ENCODE data around the gene PSMB7.

The PSMB7 gene

DNA sequence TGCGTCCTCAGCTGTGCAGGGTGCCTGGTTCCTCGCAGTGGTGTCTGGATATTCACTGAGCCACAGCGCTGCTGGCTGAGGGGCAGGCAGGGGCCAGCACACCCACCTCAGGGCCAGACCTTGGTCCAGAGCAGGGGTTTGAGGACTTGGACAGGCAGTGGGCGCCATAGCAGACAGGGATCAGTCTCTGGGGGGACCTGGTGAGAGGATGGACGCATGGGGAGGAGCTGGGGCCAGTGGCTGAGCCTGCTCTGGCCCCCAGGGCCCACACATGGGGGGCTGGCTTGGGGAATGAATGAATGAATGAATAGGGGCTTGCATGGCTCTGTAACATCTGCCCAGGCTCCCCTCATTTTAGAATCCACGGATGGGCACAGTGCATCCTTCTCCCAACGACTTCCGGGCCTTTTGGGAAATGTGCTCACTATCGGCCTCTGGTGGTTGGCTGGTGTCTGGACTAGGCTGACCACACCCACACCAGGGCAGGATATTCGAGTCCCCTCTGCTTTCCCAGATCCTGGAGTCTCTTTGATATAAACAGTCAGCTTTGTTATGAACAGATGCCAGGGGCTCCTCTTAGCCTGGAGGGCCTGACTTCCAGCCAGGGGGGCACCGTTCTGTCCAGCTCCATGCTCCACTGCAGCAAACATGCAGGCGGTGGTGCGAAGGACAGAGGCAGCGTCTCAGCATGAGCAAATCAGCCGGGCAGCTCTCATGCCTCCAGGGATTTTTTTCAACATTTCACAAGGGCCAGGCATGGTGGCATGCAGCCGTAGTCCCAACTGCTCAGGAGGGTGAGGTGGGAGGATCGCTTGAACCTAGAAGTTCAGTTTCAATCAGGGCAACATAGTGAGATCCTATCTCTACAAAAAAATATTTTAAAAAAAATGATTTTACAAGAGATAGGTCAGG is 94.9 kb downstream of the PSMB7 start:
- WGBS = 66% methylated on average over 16 of the region's 17 CpGs
- Histone ChIP-seq H3K36me3 (ENCODE audit: insufficient read depth, low read length) (peaks cover 17% of the 10 kb centered on the region), H3K27me3 (ENCODE audit: insufficient read depth, low read length) (no peaks in the 10 kb centered on the region), H3K9me3 (ENCODE audit: insufficient read depth, low read depth, low read length) (no peaks in the 10 kb centered on the region), H3K4me1 (ENCODE audit: insufficient read depth, low read length) (no peaks in the 10 kb centered on the region), H3K4me3 (ENCODE audit: low read length) (no peak overlapping the region), H3K9ac (ENCODE audit: low read depth, low read length) (no peak overlapping the region), H3K27ac (ENCODE audit: low read depth, low read length) (no peak overlapping the region)

DNA sequence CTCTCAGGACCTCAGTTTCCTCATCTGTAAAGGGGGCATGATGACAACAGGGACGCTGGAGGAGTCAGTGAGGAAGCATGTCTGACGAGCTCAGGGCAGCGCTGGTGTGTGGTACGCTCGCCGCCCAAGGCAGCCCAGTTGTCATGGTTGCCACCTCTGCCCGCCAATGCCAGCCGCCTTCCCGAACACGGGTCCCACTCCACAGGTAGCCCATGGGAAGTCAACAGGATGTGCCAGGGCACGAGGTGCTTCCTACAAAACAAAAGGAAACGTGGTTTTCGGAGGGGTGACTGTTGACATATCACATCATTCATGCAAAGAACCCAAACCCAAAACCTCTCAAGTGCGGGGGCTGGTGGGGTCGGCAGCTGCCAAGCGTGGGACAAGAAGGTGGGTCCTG is 99.4 kb downstream of the PSMB7 start:
- no peak overlapping the region for H3K27ac ChIP-seq (ENCODE audit: low read depth, low read length)
- no peak overlapping the region for H3K4me3 ChIP-seq (ENCODE audit: low read length)
- H3K27me3 ChIP-seq (ENCODE audit: insufficient read depth, low read length) = no peaks in the 10 kb centered on the region
- no peaks in the 10 kb centered on the region for H3K9me3 ChIP-seq (ENCODE audit: insufficient read depth, low read depth, low read length)
- H3K36me3 ChIP-seq (ENCODE audit: insufficient read depth, low read length) = peaks cover 14% of the 10 kb centered on the region
- H3K9ac ChIP-seq (ENCODE audit: low read depth, low read length) = no peak overlapping the region
- 91% methylated on average over 16 of the region's 16 CpGs for WGBS
- H3K4me1 ChIP-seq (ENCODE audit: insufficient read depth, low read length) = no peaks in the 10 kb centered on the region

GRCh38 chr9:124313940-124314339 is 101.3 kb downstream of the PSMB7 start:
- no peak overlapping the region for H3K27ac ChIP-seq (ENCODE audit: low read depth, low read length)
- H3K27me3 ChIP-seq (ENCODE audit: insufficient read depth, low read length) = no peaks in the 10 kb centered on the region
- H3K9me3 ChIP-seq (ENCODE audit: insufficient read depth, low read depth, low read length) = no peaks in the 10 kb centered on the region
- H3K36me3 ChIP-seq (ENCODE audit: insufficient read depth, low read length) = peaks cover 14% of the 10 kb centered on the region
- WGBS = 94% methylated on average over 18 of the region's 18 CpGs
- H3K4me3 ChIP-seq (ENCODE audit: low read length) = no peak overlapping the region
- no peak overlapping the region for H3K9ac ChIP-seq (ENCODE audit: low read depth, low read length)
- H3K4me1 ChIP-seq (ENCODE audit: insufficient read depth, low read length) = peaks cover 3% of the 10 kb centered on the region; the same call in 1 of the 2 replicates

DNA sequence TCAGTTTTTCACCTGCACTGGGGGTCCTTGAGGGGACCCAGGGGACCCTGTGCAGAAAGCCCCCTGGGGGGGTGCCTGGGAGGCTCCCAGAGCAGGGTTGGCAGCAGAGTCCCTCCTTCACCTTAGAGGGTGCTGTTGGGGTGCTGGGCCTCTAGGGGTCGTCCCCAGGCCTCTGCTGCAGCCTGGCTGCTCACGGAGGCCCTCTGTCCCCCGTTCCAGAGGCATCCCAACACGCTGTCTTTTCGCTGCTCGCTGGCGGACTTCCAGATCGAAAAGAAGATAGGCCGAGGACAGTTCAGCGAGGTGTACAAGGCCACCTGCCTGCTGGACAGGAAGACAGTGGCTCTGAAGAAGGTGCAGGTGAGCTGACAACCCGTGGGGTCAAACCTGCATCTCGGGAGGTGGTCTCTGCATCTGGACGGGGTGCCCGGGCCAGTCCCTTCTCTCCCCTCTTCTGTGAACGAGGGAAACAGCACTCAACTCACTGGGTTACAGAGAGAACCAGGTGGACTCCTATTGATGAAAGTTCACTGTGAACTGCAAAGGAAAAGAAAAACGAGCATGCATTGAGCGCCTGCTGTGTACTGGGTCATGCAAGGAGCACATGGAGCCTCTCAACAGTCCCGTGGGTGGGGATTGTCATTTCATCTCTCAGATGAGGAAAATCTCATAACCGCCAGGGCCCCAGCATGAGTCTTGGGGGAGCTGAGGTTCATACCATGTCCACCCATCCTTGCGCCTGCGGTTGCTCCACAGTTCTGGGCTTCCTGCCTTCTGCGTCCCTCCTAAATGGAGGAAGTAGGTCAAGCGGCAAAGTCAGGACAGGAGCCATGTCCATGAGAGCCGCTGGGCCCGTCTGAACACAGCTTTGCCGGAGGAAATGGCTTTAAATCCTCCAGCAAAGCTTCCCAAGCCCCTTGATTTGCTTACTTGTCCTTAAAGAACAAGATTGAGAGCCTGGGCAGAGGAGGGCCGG is 102.7 kb downstream of the PSMB7 start:
- Histone ChIP-seq H3K4me3 (ENCODE audit: low read length) (no peak overlapping the region), H3K9me3 (ENCODE audit: insufficient read depth, low read depth, low read length) (no peaks in the 10 kb centered on the region), H3K27ac (ENCODE audit: low read depth, low read length) (no peak overlapping the region), H3K4me1 (ENCODE audit: insufficient read depth, low read length) (peaks cover 3% of the 10 kb centered on the region; the same call in 1 of the 2 replicates), H3K9ac (ENCODE audit: low read depth, low read length) (no peak overlapping the region), H3K27me3 (ENCODE audit: insufficient read depth, low read length) (no peaks in the 10 kb centered on the region), H3K36me3 (ENCODE audit: insufficient read depth, low read length) (peaks cover 13% of the 10 kb centered on the region)
- WGBS = 90% methylated on average over 27 of the region's 27 CpGs

GRCh38 chr9:124311283-124311682 is 104.0 kb downstream of the PSMB7 start:
- no peak overlapping the region for H3K27ac ChIP-seq (ENCODE audit: low read depth, low read length)
- WGBS = 88% methylated on average over 5 of the region's 5 CpGs
- peaks cover 10% of the 10 kb centered on the region for H3K36me3 ChIP-seq (ENCODE audit: insufficient read depth, low read length)
- no peak overlapping the region for H3K9ac ChIP-seq (ENCODE audit: low read depth, low read length)
- peaks cover 3% of the 10 kb centered on the region; the same call in 1 of the 2 replicates for H3K4me1 ChIP-seq (ENCODE audit: insufficient read depth, low read length)
- no peaks in the 10 kb centered on the region for H3K27me3 ChIP-seq (ENCODE audit: insufficient read depth, low read length)
- no peak overlapping the region for H3K4me3 ChIP-seq (ENCODE audit: low read length)
- no peaks in the 10 kb centered on the region for H3K9me3 ChIP-seq (ENCODE audit: insufficient read depth, low read depth, low read length)

DNA sequence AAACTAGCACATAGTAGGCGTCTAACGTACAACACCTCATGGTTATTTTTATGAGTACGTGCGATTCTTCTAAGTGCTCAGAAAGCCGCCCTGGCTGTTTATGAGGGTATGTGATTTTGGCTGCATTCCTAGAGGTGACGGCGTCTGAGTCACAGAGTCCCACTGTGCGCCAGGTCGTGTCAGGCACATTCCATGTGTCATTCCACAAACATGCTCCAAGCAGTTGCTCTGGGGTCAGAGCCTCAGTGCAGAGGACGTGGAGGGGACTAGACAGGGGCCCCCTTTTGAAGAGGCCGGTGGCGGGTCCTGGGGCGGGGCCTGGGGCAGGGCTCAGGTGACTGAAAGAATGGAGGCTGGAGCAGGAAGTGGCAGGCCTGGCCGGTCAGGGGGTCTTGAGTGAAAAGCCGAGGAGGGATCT is 105.6 kb downstream of the PSMB7 start:
- Histone ChIP-seq H3K9ac (ENCODE audit: low read depth, low read length) (peak overlapping the region; percentile 27; the same call in 1 of the 2 replicates), H3K36me3 (ENCODE audit: insufficient read depth, low read length) (no peaks in the 10 kb centered on the region), H3K4me1 (ENCODE audit: insufficient read depth, low read length) (peaks cover 3% of the 10 kb centered on the region; the same call in 1 of the 2 replicates), H3K4me3 (ENCODE audit: low read length) (no peak overlapping the region), H3K27ac (ENCODE audit: low read depth, low read length) (peak overlapping the region; percentile 57), H3K27me3 (ENCODE audit: insufficient read depth, low read length) (no peaks in the 10 kb centered on the region), H3K9me3 (ENCODE audit: insufficient read depth, low read depth, low read length) (no peaks in the 10 kb centered on the region)
- WGBS = 63% methylated on average over 15 of the region's 15 CpGs

DNA sequence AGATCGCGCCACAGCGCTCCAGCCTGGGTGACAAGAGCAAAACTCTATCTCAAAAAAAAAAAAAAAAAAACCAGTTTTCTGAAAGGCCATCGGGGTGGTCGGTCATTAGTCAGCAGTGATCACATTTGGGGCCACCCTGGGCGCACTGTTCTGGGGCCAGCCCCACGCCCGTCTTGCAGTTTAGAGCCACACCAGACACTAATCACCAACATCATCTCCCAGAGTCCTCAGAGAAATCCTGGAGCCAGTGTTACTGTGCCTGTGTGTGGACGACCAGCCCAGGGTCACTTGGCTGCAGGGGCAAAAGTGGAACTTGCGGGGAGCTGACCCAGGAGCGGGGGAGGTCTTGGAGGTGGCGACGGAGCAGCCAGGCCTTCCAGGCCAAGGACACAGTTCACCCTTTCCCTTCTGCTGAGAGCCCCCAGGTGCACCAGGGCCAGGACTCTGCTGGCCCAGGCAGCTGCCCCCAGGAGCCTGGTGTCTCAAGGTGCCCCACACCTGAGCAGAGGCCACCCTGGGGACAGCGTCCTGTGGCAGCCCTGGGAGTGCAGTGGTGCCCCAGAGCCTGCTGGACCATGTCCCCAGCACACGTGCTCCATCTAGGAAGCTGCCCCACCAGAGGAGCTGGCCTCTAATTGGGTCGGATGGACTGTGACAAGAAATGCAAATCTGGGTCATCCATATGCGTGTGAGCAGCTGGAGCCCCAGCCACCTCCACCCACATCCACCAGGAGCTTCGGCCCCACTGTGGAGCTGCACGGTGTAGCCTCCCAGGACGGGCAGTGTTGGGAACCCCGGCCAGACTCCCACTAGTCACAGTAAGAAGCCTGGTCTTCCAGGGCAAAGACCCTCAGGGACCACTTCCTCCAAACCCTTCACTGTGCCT is 106.4 kb downstream of the PSMB7 start:
- WGBS = 85% methylated on average over 21 of the region's 21 CpGs

GRCh38 chr9:124307379-124308030 is 107.7 kb downstream of the PSMB7 start:
- no peaks in the 10 kb centered on the region for H3K9me3 ChIP-seq (ENCODE audit: insufficient read depth, low read depth, low read length)
- no peaks in the 10 kb centered on the region for H3K27me3 ChIP-seq (ENCODE audit: insufficient read depth, low read length)
- 91% methylated on average over 23 of the region's 24 CpGs for WGBS
- H3K27ac ChIP-seq (ENCODE audit: low read depth, low read length) = no peak overlapping the region
- H3K9ac ChIP-seq (ENCODE audit: low read depth, low read length) = no peak overlapping the region
- H3K36me3 ChIP-seq (ENCODE audit: insufficient read depth, low read length) = no peaks in the 10 kb centered on the region
- H3K4me1 ChIP-seq (ENCODE audit: insufficient read depth, low read length) = peaks cover 3% of the 10 kb centered on the region; the same call in 1 of the 2 replicates
- H3K4me3 ChIP-seq (ENCODE audit: low read length) = no peak overlapping the region

More for the DNA sequence above, 106.4 kb downstream of the PSMB7 start:
- no peaks in the 10 kb centered on the region for H3K9me3 ChIP-seq (ENCODE audit: insufficient read depth, low read depth, low read length)
- no peak overlapping the region for H3K9ac ChIP-seq (ENCODE audit: low read depth, low read length)
- H3K4me1 ChIP-seq (ENCODE audit: insufficient read depth, low read length) = peaks cover 3% of the 10 kb centered on the region; the same call in 1 of the 2 replicates
- peak overlapping the region; percentile 57 for H3K27ac ChIP-seq (ENCODE audit: low read depth, low read length)
- no peak overlapping the region for H3K4me3 ChIP-seq (ENCODE audit: low read length)
- no peaks in the 10 kb centered on the region for H3K27me3 ChIP-seq (ENCODE audit: insufficient read depth, low read length)
- no peaks in the 10 kb centered on the region for H3K36me3 ChIP-seq (ENCODE audit: insufficient read depth, low read length)

DNA sequence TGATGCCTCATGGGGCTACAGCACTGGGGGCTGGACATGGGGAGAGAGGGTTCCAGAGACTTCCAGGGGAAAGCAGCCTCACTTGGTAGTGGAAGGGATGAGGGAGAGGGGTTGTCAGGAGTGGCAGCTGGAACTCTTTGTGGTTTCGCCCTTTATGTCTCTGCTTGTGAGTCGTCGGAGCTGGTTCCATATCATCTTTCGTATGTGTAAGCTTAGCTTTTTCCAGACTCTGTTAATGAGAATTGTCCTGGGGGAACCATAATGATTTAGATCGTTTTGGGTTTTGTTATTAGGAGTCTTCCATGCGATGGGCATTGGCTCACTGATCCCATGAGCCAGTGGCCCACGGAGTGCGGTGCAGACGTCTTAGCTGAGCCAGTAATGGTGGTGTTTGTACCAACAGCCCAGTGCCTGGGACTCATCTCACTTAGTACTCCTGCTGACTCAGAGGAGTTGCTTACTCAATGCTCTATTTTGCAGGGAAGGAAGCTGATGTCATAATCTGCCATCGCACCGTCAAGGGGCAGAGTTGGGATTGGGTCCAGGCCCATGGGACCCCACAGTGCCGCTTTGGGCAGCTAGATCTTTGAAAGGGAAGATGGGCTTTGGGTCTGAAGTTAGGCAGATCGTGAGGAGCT is 109.0 kb downstream of the PSMB7 start:
- H3K27me3 ChIP-seq (ENCODE audit: insufficient read depth, low read length) = no peaks in the 10 kb centered on the region
- no peak overlapping the region for H3K4me3 ChIP-seq (ENCODE audit: low read length)
- no peak overlapping the region for H3K27ac ChIP-seq (ENCODE audit: low read depth, low read length)
- H3K36me3 ChIP-seq (ENCODE audit: insufficient read depth, low read length) = peaks cover 6% of the 10 kb centered on the region; the same call in 1 of the 2 replicates
- peaks cover 3% of the 10 kb centered on the region; the same call in 1 of the 2 replicates for H3K4me1 ChIP-seq (ENCODE audit: insufficient read depth, low read length)
- WGBS = 89% methylated on average over 13 of the region's 13 CpGs
- H3K9ac ChIP-seq (ENCODE audit: low read depth, low read length) = no peak overlapping the region
- no peaks in the 10 kb centered on the region for H3K9me3 ChIP-seq (ENCODE audit: insufficient read depth, low read depth, low read length)
